ENCODE data around the gene CASK.

GRCh38 chrX:41796577-41796976 lies 126.8 kb downstream of the CASK start:
- TF ChIP-seq POLR2A (IDR thresholded peaks at IDR 0.05) (no peak), CTCF (IDR thresholded peaks at IDR 0.05) (no peak)

Data from prostate gland (tissue), 2 donors.